Lung (tissue), 12 donors: ENCODE measurements around the gene RDH14. TPM values are rescaled to one million over a fixed set of nuclear protein-coding genes. Genes with fewer than 3 reads are reported as not detected.

Source experiments
- ATAC-seq: fragments of 200-7000 bp; cut with Tn5 transposase; one replicate; pipeline ENCODE4 v1.9.1; 2020; ENCODE audit warnings: moderate number of reproducible peaks; ENCODE audit not compliant: insufficient read depth, low FRiP score
- DNase-seq, 3 donors: peaks; one replicate each; pipeline ENCODE4 v3.0.0-alpha.2; 2013 to 2017
- H3K27ac ChIP-seq, 2 donors: one replicate each; pipeline ENCODE4 v1.5.1; 2013; ENCODE audit warnings: mild to moderate bottlenecking in 2 of 2, moderate library complexity in 2 of 2, control low read depth in 1 of 2, inconsistent platforms in 1 of 2, low read depth in 1 of 2, low read length in 1 of 2
- H3K27me3 ChIP-seq, 3 donors: one replicate each; pipeline ENCODE4 v1.5.1; 2013; ENCODE audit warnings: low read length in 2 of 3; ENCODE audit not compliant: control insufficient read depth in 3 of 3, insufficient read depth in 3 of 3
- H3K36me3 ChIP-seq, 4 donors: one replicate each; pipeline ENCODE4 v1.5.1; 2013; ENCODE audit warnings: low read length in 4 of 4, mild to moderate bottlenecking in 1 of 4, moderate library complexity in 1 of 4; ENCODE audit not compliant: control insufficient read depth in 4 of 4, insufficient read depth in 4 of 4
- H3K4me1 ChIP-seq, 5 donors: one replicate each; pipeline ENCODE4 v1.5.1; 2013; ENCODE audit warnings: low read length in 5 of 5, mild to moderate bottlenecking in 2 of 5, moderate library complexity in 1 of 5; ENCODE audit not compliant: control insufficient read depth in 5 of 5, insufficient read depth in 5 of 5
- H3K4me3 ChIP-seq: one replicate; pipeline ENCODE4 v1.5.1; 2013; ENCODE audit warnings: mild to moderate bottlenecking, control low read depth, moderate library complexity
- H3K9ac ChIP-seq, 2 donors: one replicate each; pipeline ENCODE4 v1.5.1; 2013; ENCODE audit warnings: low read length in 2 of 2, control low read depth in 1 of 2; ENCODE audit not compliant: insufficient read depth in 1 of 2
- H3K9me3 ChIP-seq, 4 donors: one replicate each; pipeline ENCODE4 v1.5.1; 2013; ENCODE audit warnings: low read length in 3 of 4, mild to moderate bottlenecking in 1 of 4, moderate library complexity in 1 of 4; ENCODE audit not compliant: control insufficient read depth in 4 of 4, insufficient read depth in 3 of 4
- WGBS, 2 donors: extraction: QIAGEN DNeasy Blood & Tissue Kit; methylation state at CpG; one replicate each; pipeline ENCODE4 v1.1.7; 2013; 5-methylcytosine and 5-hydroxymethylcytosine counted together
- polyA plus RNA-seq, 2 donors: library from polyadenylated mRNA; stranded (reverse); fragments of 200-250 nt; gene quantifications; one replicate each; pipeline ENCODE4 v1.2.1, GENCODE V29; 2013
- total RNA-seq, 2 donors: library from RNA; depleted of rRNA in 1 of 2; stranded (reverse); fragments of >200 nt in 1 of 2; gene quantifications; one replicate each; pipeline ENCODE4 v1.2.1, GENCODE V29; 2014 to 2021
- TF ChIP-seq, protein P1 (sequence below): IDR thresholded peaks from 2 replicates; pipeline ENCODE4 v1.5.1; 2012; ENCODE audit warnings: mild to moderate bottlenecking; ENCODE audit errors: control extremely low read depth, extremely low read depth
- donor health status: control.
- donor health status: control.
- donor health status: Bipolar disorder and iron deficiency.
- donor health status: healthy.
- donor health status: DM: yes; HTN: yes; CAD: no.

Gene RDH14
- total and polyA plus RNA-seq, 4 donors = 15.6 to 26.9 (median 19.4) TPM

DNA sequence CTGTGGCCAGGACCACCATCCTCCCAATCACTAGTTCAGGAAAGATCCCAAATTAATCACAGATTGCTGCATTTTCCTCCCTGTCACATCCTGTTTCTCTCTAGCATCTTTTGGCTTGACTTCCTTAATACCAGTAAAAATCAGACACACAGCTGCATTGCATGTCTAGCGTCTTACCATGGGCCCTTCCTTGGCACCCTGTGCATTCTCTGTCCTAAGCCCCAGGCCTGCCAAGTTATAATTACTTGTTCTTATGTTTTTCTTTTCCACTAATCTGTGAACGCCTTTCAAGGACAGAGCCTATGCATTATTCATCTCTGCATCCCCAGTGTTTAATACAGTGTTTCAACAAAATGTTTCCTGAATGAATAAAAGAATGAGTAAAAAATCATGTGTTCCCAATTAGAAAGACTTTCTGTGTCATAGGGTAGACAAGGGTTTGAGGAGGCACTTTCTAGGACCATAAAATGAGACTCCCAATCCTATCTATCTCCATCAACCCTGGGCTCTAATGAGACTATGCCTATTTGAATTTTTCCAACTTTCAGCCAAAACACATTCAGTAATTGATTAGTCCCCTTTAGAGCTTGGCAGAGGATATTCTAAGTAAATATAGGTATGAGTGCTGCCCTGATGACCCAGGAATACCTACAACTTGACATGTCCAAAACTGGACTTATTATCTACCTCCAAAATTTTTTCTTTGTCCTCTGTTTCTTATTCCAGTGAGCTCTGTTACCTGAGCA is 39.2 kb upstream of the RDH14 start:
- ATAC-seq (no peak), DNase-seq (peak; percentile 43 to 78 (median 74))
- Histone ChIP-seq H3K4me1 (peaks cover 0 to 32% (median 12%) of the 10 kb centered on the region in 5 donors), H3K36me3 (no peaks in the 10 kb centered on the region), H3K27me3 (no peaks in the 10 kb centered on the region), H3K27ac (no peak overlapping the region), H3K4me3 (no peak overlapping the region), H3K9ac (no peak overlapping the region), H3K9me3 (no peaks in the 10 kb centered on the region)
- WGBS, 2 donors = 59 to 67% methylated on average over 2 of the region's 2 CpGs
- TF ChIP-seq, protein P1, sequence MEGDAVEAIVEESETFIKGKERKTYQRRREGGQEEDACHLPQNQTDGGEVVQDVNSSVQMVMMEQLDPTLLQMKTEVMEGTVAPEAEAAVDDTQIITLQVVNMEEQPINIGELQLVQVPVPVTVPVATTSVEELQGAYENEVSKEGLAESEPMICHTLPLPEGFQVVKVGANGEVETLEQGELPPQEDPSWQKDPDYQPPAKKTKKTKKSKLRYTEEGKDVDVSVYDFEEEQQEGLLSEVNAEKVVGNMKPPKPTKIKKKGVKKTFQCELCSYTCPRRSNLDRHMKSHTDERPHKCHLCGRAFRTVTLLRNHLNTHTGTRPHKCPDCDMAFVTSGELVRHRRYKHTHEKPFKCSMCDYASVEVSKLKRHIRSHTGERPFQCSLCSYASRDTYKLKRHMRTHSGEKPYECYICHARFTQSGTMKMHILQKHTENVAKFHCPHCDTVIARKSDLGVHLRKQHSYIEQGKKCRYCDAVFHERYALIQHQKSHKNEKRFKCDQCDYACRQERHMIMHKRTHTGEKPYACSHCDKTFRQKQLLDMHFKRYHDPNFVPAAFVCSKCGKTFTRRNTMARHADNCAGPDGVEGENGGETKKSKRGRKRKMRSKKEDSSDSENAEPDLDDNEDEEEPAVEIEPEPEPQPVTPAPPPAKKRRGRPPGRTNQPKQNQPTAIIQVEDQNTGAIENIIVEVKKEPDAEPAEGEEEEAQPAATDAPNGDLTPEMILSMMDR = no peak

DNA sequence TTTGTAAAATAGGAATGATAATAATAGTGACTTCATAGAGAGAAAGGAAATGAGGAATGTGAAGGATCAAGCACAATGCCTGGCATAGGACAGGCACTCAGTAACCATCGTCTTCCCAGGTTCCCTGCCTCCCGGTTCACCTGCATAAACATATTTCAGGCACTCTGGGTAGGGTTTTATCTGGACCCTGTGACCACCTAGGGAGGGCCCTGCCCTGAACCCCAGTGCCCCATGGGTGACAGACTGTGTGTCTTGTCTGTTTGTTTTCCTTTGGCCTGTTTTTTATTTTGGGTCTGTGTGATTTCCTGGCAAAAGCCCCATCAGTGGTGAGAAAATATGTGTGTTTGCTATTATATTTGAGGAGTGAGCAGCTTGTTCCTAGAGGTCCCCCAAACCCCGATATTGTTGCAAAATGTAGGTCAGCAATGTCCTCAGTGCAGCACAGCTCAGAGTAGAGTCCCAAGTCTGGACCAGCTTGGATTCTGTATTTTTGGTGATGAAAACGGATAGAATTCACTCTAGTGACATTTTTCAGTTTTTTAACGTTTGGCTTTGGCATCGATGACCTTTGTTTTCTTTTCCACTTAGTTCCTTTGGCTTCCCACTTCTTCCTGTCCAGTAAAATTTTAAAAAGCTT is 38.5 kb upstream of the RDH14 start:
- WGBS, 2 donors = 59 to 72% methylated on average over 6 of the region's 6 CpGs
- no peak overlapping the region for H3K9ac ChIP-seq
- TF ChIP-seq, protein P1 = no peak
- no peak overlapping the region for H3K27ac ChIP-seq
- H3K27me3 ChIP-seq = no peaks in the 10 kb centered on the region
- ATAC-seq = no peak
- no peak for DNase-seq
- H3K9me3 ChIP-seq = no peaks in the 10 kb centered on the region
- no peaks in the 10 kb centered on the region for H3K36me3 ChIP-seq
- H3K4me3 ChIP-seq = no peak overlapping the region
- peaks cover 0 to 25% (median 12%) of the 10 kb centered on the region in 5 donors for H3K4me1 ChIP-seq

DNA sequence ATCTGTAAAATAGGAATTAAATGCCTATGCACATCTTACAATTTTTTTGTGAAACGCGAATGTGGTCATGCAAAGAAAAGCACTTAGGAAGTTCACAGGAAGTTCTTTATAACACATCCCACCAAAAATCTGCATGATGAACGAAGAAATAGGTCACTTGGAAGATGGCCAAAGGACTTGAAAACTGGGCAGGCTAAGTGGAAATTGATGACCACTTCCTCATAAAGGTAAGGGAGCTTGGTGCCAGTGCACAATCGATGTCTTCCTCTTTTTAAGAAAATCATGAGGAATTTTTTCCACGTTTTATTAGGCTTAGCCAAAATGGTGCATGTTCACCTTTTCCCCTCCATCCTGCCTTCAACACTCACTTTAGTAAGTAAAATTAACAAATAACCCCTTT is 37.2 kb upstream of the RDH14 start:
- DNase-seq (no peak), ATAC-seq (no peak)
- TF ChIP-seq, protein P1 = no peak
- H3K36me3 ChIP-seq = no peaks in the 10 kb centered on the region
- peaks cover 0 to 21% (median 12%) of the 10 kb centered on the region in 5 donors for H3K4me1 ChIP-seq
- no peak overlapping the region for H3K9ac ChIP-seq
- 56 to 58% methylated on average over 5 of the region's 5 CpGs for WGBS, 2 donors
- H3K27ac ChIP-seq = no peak overlapping the region
- no peaks in the 10 kb centered on the region for H3K27me3 ChIP-seq
- H3K9me3 ChIP-seq = no peaks in the 10 kb centered on the region
- no peak overlapping the region for H3K4me3 ChIP-seq
